MM.1S (cell line): ENCODE measurements around the gene CHAF1A.

ENCODE experiments used
- DNase-seq: peaks from one replicate; pipeline ENCODE4 v3.0.0-alpha.2; 2015
- H2AFZ ChIP-seq: fragments of 300-600 bp; sonication (generic); 2 replicates; pipeline ENCODE4 v1.6.0; 2016; ENCODE audit warnings: antibody characterized with exemption, low read length
- H3F3A ChIP-seq: fragments of 300-600 bp; sonication (generic); 2 replicates; pipeline ENCODE4 v1.6.1; 2016; ENCODE audit warnings: mild to moderate bottlenecking, antibody characterized with exemption, low read length, moderate library complexity, mixed read lengths; ENCODE audit not compliant: insufficient read depth
- H3K27ac ChIP-seq: fragments of 300-600 bp; sonication (generic); 2 replicates; pipeline ENCODE4 v1.5.1; 2016; ENCODE audit warnings: mild to moderate bottlenecking, low read length
- H3K27me3 ChIP-seq: fragments of 300-600 bp; sonication (generic); replicated peaks from 2 replicates; pipeline ENCODE4 v1.6.0; 2016; ENCODE audit warnings: low read length; ENCODE audit not compliant: insufficient read depth
- H3K36me3 ChIP-seq: fragments of 300-600 bp; sonication (generic); replicated peaks from 2 replicates; pipeline ENCODE4 v1.6.1; 2016; ENCODE audit warnings: mild to moderate bottlenecking, low read length, mixed read lengths; ENCODE audit not compliant: insufficient read depth
- H3K4me1 ChIP-seq: fragments of 300-600 bp; sonication (generic); 2 replicates; pipeline ENCODE4 v1.6.1; 2016; ENCODE audit warnings: low read length, mixed read lengths
- H3K4me2 ChIP-seq: fragments of 300-600 bp; sonication (generic); 2 replicates; pipeline ENCODE4 v1.6.0; 2016; ENCODE audit warnings: low read depth, low read length
- H3K4me3 ChIP-seq: fragments of 300-600 bp; sonication (generic); 2 replicates; pipeline ENCODE4 v1.5.1; 2016; ENCODE audit warnings: low read length, mixed read lengths
- H3K79me2 ChIP-seq: fragments of 300-600 bp; sonication (generic); 2 replicates; pipeline ENCODE4 v1.6.1; 2016; ENCODE audit warnings: mixed run types, low read length, mixed read lengths
- H3K9ac ChIP-seq: fragments of 300-600 bp; sonication (generic); 2 replicates; pipeline ENCODE4 v1.6.1; 2016; ENCODE audit warnings: low read length, mixed read lengths
- H3K9me2 ChIP-seq: fragments of 300-600 bp; sonication (generic); replicated peaks from 2 replicates; pipeline ENCODE4 v1.6.1; 2016; ENCODE audit warnings: mild to moderate bottlenecking, low read length, mixed read lengths; ENCODE audit not compliant: insufficient read depth
- H3K9me3 ChIP-seq: fragments of 300-600 bp; sonication (generic); replicated peaks from 2 replicates; pipeline ENCODE4 v1.6.1; 2016; ENCODE audit warnings: mild to moderate bottlenecking, low read length, mixed read lengths; ENCODE audit not compliant: insufficient read depth
- H4K20me1 ChIP-seq: fragments of 300-600 bp; sonication (generic); 2 replicates; pipeline ENCODE4 v1.6.1; 2016; ENCODE audit warnings: mild to moderate bottlenecking, low read length, moderate library complexity, mixed read lengths; ENCODE audit not compliant: insufficient read depth
- EZH2 ChIP-seq: fragments of 300-600 bp; sonication (generic); optimal IDR thresholded peaks from 2 replicates; pipeline ENCODE3; 2017; ENCODE audit warnings: low read depth, mild to moderate bottlenecking, antibody characterized with exemption, low read length, mixed read lengths
- EZH2phosphoT487 ChIP-seq: fragments of 300-600 bp; sonication (generic); IDR thresholded peaks from 2 replicates; pipeline ENCODE4 v1.6.1; 2018; ENCODE audit warnings: antibody characterized with exemption, low read length
- TF ChIP-seq, protein P1 (sequence below): fragments of 300-600 bp; sonication (generic); IDR thresholded peaks from 2 replicates; pipeline ENCODE4 v1.5.1; 2016; ENCODE audit warnings: antibody characterized with exemption, low read length, mixed read lengths

CHAF1A gene

DNA sequence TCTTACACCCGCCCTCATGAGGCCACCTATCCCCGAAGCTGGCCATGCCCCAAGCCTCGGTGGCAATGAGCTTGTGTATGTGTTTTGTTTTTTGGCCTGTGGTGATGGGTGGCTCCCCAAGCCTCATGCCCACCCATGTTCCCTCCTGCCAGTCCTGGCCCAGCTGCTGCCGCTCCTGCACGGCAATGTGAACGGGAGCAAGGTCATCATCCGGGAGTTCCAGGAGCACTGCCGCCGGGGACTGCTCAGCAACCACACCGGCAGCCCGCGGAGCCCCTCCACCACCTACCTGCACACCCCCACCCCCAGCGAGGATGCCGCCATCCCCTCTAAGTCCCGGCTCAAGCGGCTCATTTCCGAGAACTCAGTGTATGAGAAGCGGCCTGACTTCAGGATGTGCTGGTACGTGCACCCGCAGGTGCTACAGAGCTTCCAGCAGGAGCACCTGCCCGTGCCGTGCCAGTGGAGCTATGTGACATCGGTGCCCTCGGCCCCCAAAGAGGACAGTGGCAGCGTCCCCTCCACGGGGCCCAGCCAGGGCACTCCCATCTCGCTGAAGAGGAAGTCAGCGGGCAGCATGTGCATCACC lies 30.6 kb downstream of the CHAF1A start:
- Histone ChIP-seq H3K9me3 (no peaks in the 10 kb centered on the region), H3K27me3 (no peaks in the 10 kb centered on the region), H3K79me2 (peaks cover 16% of the 10 kb centered on the region), H3K4me3 (no peak overlapping the region), H4K20me1 (no peaks in the 10 kb centered on the region; the same call in 1 of the 2 replicates), H3K36me3 (peaks cover 31% of the 10 kb centered on the region), H3K4me2 (no peak overlapping the region), H3K27ac (no peak overlapping the region), H3K9ac (no peak overlapping the region), H3K9me2 (no peaks in the 10 kb centered on the region), H3K4me1 (no peaks in the 10 kb centered on the region), H3F3A (no peaks in the 10 kb centered on the region), H2AFZ (no peak overlapping the region)
- no peak for TF ChIP-seq EZH2
- TF ChIP-seq, protein P1, sequence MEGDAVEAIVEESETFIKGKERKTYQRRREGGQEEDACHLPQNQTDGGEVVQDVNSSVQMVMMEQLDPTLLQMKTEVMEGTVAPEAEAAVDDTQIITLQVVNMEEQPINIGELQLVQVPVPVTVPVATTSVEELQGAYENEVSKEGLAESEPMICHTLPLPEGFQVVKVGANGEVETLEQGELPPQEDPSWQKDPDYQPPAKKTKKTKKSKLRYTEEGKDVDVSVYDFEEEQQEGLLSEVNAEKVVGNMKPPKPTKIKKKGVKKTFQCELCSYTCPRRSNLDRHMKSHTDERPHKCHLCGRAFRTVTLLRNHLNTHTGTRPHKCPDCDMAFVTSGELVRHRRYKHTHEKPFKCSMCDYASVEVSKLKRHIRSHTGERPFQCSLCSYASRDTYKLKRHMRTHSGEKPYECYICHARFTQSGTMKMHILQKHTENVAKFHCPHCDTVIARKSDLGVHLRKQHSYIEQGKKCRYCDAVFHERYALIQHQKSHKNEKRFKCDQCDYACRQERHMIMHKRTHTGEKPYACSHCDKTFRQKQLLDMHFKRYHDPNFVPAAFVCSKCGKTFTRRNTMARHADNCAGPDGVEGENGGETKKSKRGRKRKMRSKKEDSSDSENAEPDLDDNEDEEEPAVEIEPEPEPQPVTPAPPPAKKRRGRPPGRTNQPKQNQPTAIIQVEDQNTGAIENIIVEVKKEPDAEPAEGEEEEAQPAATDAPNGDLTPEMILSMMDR = no peak
- TF ChIP-seq EZH2phosphoT487 = no peak
- no peak for DNase-seq

DNA sequence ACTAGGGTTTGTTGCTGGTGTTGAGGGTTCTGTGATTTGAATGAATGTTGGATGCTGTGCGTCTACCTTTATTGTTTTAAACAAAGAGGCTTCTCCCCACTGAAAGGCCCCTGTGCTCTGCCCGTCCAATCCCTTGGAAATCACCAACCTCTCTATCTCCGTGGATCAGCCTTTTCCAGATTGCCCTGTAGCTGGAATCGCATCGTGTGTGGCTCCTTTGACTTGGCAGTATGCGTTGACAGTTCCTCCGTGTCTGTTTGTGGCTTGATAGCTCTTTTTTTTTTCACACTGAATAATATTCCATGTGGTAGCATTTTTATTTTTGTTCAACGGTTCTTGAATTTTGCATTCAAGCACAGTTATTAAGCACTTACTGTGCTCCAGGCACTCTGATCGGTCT lies 32.0 kb downstream of the CHAF1A start:
- H3K4me3 ChIP-seq = no peak overlapping the region
- H3K36me3 ChIP-seq = peaks cover 26% of the 10 kb centered on the region
- no peaks in the 10 kb centered on the region for H3K4me1 ChIP-seq
- no peaks in the 10 kb centered on the region for H3K9me3 ChIP-seq
- H3K4me2 ChIP-seq = no peak overlapping the region
- no peak for DNase-seq
- no peak overlapping the region for H3K27ac ChIP-seq
- no peaks in the 10 kb centered on the region; the same call in 1 of the 2 replicates for H4K20me1 ChIP-seq
- no peaks in the 10 kb centered on the region for H3K27me3 ChIP-seq
- H2AFZ ChIP-seq = no peak overlapping the region
- H3K9me2 ChIP-seq = no peaks in the 10 kb centered on the region
- TF ChIP-seq EZH2 (no peak), EZH2phosphoT487 (no peak)
- TF ChIP-seq, protein P1 = no peak
- H3K79me2 ChIP-seq = peaks cover 15% of the 10 kb centered on the region
- H3F3A ChIP-seq = no peaks in the 10 kb centered on the region
- no peak overlapping the region for H3K9ac ChIP-seq

DNA sequence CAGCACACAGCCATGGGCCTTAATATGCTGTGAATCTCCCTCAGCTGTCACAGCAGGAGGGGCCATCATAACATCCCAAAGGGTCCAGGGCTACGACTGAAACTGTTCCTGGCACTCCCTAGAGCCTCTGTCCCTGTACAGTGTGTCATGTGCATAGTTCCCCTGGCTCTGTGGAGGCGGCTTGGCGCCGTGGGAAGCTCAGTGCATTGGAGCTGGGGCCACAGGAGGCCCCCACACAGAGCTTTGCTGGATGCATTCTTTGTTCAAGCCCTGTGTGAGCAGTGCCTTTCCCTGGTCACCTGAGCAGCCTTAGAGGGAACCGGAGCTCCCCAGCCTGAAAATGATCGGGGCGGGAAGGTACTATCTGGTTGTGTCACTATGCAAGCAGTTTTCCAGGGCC lies 33.8 kb downstream of the CHAF1A start:
- Histone ChIP-seq H3K27ac (no peak overlapping the region), H3K36me3 (peaks cover 29% of the 10 kb centered on the region), H3K27me3 (no peaks in the 10 kb centered on the region), H3K79me2 (peaks cover 23% of the 10 kb centered on the region), H3F3A (no peaks in the 10 kb centered on the region), H2AFZ (no peak overlapping the region), H3K9ac (no peak overlapping the region), H3K9me3 (no peaks in the 10 kb centered on the region), H3K9me2 (no peaks in the 10 kb centered on the region), H3K4me3 (no peak overlapping the region), H3K4me1 (no peaks in the 10 kb centered on the region), H4K20me1 (no peaks in the 10 kb centered on the region), H3K4me2 (no peak overlapping the region)
- no peak for TF ChIP-seq EZH2
- TF ChIP-seq, protein P1 = no peak
- TF ChIP-seq EZH2phosphoT487 = no peak
- no peak for DNase-seq
